Brain microvascular endothelial cell (primary cell): Measurements from ENCODE around the gene GID4.

Source experiments
- DNase-seq: peaks from one replicate; pipeline ENCODE4 v3.0.0-alpha.2; 2020
- H3K27ac ChIP-seq: fragments of 250-450 bp; sonication (Bioruptor Pico); 2 replicates; pipeline ENCODE4 v1.5.1; 2020; ENCODE audit warnings: mild to moderate bottlenecking, moderate library complexity
- H3K27me3 ChIP-seq: fragments of 250-450 bp; sonication (Bioruptor Pico); replicated peaks from 2 replicates; pipeline ENCODE4 v1.5.1; 2020; ENCODE audit warnings: mild to moderate bottlenecking
- H3K36me3 ChIP-seq: fragments of 250-450 bp; sonication (Bioruptor Pico); replicated peaks from 2 replicates; pipeline ENCODE4 v1.5.1; 2020; ENCODE audit warnings: mild to moderate bottlenecking
- H3K4me3 ChIP-seq: 2 replicates; pipeline ENCODE4 v1.5.1; 2011; ENCODE audit warnings: low read depth, mild to moderate bottlenecking, control low read depth, low read length, moderate library complexity
- CTCF ChIP-seq: IDR thresholded peaks from 2 replicates; pipeline ENCODE4 v1.5.1; 2011; ENCODE audit warnings: low read depth, mild to moderate bottlenecking, moderate library complexity, low read length, control low read depth, inconsistent platforms; ENCODE audit errors: missing control alignments
- in situ Hi-C: cut with HindIII; loops from 2 replicates; pipeline ENCODE4 v1.10.0; 2017; ENCODE audit warnings: low sequenced_read_pairs, low pct_ligation_motif_present

The GID4 gene

GRCh38 chr17:18040261-18040858 lies 1.2 kb downstream of the GID4 start:
- Histone ChIP-seq H3K27me3 (no peaks in the 10 kb centered on the region), H3K4me3 (peak overlapping the region; percentile 94), H3K36me3 (no peaks in the 10 kb centered on the region), H3K27ac (no peak overlapping the region)
- in situ Hi-C loops = no loop called here
- no peak for DNase-seq
- no peak for TF ChIP-seq CTCF

GRCh38 chr17:18041776-18042175 lies 2.6 kb downstream of the GID4 start:
- H3K4me3 ChIP-seq = no peak overlapping the region
- in situ Hi-C loops = no loop called here
- no peak for DNase-seq
- no peak for TF ChIP-seq CTCF
- H3K27me3 ChIP-seq = no peaks in the 10 kb centered on the region
- no peak overlapping the region for H3K27ac ChIP-seq
- no peaks in the 10 kb centered on the region for H3K36me3 ChIP-seq

- no peaks in the 10 kb centered on the region for H3K27me3 ChIP-seq
- DNase-seq = no peak
- peaks cover 3% of the 10 kb centered on the region for H3K36me3 ChIP-seq
- no peak overlapping the region for H3K4me3 ChIP-seq
- H3K27ac ChIP-seq = no peak overlapping the region
- TF ChIP-seq CTCF = no peak
- in situ Hi-C loops = no loop called here
These were observed 3.8 kb downstream of the GID4 start for GRCh38 chr17:18042983-18043382.

- no peak overlapping the region for H3K27ac ChIP-seq
- H3K36me3 ChIP-seq = peaks cover 3% of the 10 kb centered on the region
- peak; percentile 35 for TF ChIP-seq CTCF
- no peak overlapping the region for H3K4me3 ChIP-seq
- DNase-seq = no peak
- in situ Hi-C loops = no loop called here
- no peaks in the 10 kb centered on the region for H3K27me3 ChIP-seq
These were observed 4.3 kb downstream of the GID4 start for GRCh38 chr17:18043491-18043890.

GRCh38 chr17:18044609-18045008 lies 5.4 kb downstream of the GID4 start:
- no peak for TF ChIP-seq CTCF
- no peak for DNase-seq
- in situ Hi-C loops = no loop called here
- Histone ChIP-seq H3K36me3 (peaks cover 3% of the 10 kb centered on the region), H3K27me3 (no peaks in the 10 kb centered on the region), H3K27ac (no peak overlapping the region), H3K4me3 (no peak overlapping the region)

GRCh38 chr17:18045691-18046350 lies 6.6 kb downstream of the GID4 start:
- Histone ChIP-seq H3K27me3 (no peaks in the 10 kb centered on the region), H3K36me3 (peaks cover 3% of the 10 kb centered on the region), H3K4me3 (no peak overlapping the region), H3K27ac (no peak overlapping the region)
- in situ Hi-C loops = no loop called here
- TF ChIP-seq CTCF = no peak
- DNase-seq = no peak
